Stimulated activated CD4-positive, alpha-beta T cell treated with anti-CD3 and anti-CD28 coated beads, TNF-alpha, amount 100 ng/mL, for 4 hours (primary cell): ENCODE measurements around the gene AVPR2.

Source experiments
- DNase-seq, 3 experiments: peaks; one replicate each; pipeline ENCODE4 v3.0.0-alpha.2; 2020; ENCODE audit warnings: low read depth in 3 of 3

The AVPR2 gene

GRCh38 chrX:153885968-153886903 lies 18.2 kb upstream of the AVPR2 start, which contains the start of gene L1CAM:
TSS of gene L1CAM (minus strand) at chrX:153886173. CDS start at chrX:153875836, 10,337 bp downstream.
- peak in 1 of 3 experiments; percentile 10 for DNase-seq

DNA sequence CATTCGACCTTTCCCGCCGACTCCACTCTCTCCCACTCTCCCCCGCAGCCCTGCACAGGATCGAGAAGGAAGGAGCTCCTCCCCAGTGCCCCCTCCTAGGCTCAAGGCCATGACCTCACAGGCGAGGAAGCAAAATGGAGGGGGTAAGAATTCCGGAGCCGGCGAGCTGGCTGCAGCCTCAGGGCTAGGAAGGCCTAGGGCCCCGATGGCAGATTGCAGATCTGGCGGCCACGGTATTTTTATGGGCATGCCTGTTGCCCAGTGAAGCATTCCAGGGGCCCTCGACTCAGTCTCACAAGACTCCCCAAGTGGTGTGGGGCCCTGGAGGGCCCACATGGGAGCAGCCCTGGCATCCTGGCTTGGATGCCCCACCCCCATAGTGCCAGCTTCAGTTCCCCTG lies 17.6 kb upstream of the AVPR2 start:
- DNase-seq: no peak

DNA sequence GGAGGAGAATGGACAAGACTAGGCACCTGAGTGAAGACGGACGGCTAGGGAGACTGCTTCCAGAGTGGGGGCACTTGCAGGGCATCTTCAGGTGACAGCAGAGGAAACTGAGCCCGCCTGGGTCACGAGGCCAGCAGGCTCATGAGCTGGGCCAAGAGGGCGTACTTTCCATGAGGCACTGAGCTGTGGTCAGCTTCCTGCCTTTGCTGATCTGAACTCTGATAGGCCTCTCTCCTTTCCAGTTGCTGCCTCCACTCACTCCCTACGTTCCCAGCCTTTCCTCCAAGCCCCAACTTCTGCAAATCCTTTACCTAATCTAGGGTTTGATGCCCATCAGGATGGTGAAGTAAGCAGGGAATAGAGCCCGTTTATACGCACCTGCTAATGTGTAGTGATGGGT lies 17.1 kb upstream of the AVPR2 start:
- DNase-seq: no peak

GRCh38 chrX:153888344-153888743 lies 16.1 kb upstream of the AVPR2 start:
- no peak for DNase-seq

DNA sequence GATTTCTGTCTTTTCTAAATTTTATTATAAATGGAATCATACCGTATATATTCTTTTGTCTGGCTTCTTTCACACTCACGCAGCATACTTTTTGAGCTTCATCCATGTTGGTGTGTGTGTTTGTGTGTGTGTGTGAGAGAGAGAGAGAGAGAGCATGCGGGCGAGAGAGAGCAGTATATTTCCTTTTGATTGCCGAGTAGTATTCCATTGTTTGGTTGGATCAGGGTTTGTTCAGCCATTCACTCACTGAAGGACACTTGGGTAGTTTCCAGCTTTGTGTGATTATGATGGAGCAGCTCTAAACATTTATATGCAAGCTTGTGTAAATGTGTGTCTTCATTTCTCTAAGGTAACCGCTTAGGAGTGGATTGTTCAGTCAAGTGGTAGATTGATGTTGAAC lies 15.3 kb upstream of the AVPR2 start:
- DNase-seq: no peak

- DNase-seq: no peak
These were observed 6.6 kb upstream of the AVPR2 start for GRCh38 chrX:153897899-153898298.

- peak in 2 of 3 experiments; percentile 25 to 45 for DNase-seq
These were observed 3.4 kb upstream of the AVPR2 start for GRCh38 chrX:153900831-153901752.

DNA sequence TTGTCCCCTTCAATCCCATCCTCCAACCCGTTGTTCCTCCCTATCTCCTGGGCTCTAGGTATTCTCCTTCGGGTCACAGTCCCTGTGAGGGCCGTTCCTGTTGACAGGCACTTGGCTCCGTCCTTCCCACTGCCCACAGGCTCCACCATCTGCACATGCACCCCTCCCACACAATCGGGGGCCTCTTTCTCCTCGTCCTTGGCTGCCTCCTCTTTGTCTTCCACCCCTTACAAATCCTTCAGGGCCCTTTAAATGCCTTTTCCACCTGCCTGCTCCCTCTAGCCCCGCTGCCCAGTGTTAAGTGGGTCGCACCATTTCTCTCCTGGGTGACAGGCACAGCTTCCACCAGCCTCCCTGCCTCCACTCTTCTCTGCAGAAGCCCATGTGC lies 2.7 kb upstream of the AVPR2 start:
- no peak for DNase-seq

- no peak for DNase-seq
These were observed 2.1 kb upstream of the AVPR2 start for GRCh38 chrX:153902385-153902784.

GRCh38 chrX:153903238-153903980 lies 1.1 kb upstream of the AVPR2 start:
- no peak for DNase-seq

DNA sequence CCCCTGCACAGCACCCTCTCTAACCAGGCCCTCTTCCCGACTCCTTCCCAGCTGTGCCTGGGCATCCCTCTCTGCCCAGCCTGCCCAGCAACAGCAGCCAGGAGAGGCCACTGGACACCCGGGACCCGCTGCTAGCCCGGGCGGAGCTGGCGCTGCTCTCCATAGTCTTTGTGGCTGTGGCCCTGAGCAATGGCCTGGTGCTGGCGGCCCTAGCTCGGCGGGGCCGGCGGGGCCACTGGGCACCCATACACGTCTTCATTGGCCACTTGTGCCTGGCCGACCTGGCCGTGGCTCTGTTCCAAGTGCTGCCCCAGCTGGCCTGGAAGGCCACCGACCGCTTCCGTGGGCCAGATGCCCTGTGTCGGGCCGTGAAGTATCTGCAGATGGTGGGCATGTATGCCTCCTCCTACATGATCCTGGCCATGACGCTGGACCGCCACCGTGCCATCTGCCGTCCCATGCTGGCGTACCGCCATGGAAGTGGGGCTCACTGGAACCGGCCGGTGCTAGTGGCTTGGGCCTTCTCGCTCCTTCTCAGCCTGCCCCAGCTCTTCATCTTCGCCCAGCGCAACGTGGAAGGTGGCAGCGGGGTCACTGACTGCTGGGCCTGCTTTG lies 1.1 kb downstream of the AVPR2 start:
- DNase-seq: no peak

GRCh38 chrX:153906126-153906917 lies 1.8 kb downstream of the AVPR2 start:
- no peak for DNase-seq

- DNase-seq: no peak
These were observed 3.0 kb downstream of the AVPR2 start for GRCh38 chrX:153907456-153907855.

GRCh38 chrX:153908219-153908860 lies 3.9 kb downstream of the AVPR2 start:
- no peak for DNase-seq

GRCh38 chrX:153909024-153909979 lies 4.8 kb downstream of the AVPR2 start:
- DNase-seq: no peak

DNA sequence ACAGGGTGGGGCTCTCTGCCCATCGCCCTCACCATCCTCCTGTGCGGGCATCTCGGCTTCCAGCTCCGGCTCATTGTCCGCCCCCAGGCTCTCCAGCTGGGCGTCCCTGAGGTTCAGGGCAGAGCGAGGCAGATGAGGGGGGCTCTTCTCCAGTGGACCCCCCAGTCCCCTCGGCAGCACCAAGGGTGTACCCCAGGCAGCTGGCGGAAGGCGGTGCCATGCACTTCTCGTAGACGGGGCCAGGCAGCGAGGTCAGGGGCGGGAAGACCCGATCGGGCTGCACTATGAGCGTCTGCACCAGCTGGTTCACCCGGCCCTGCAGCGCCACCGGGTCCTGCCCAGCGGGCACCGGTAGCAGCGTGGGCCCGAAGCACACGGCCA lies 5.5 kb downstream of the AVPR2 start:
- no peak for DNase-seq

- no peak for DNase-seq
These were observed 6.0 kb downstream of the AVPR2 start for GRCh38 chrX:153910446-153910845.

GRCh38 chrX:153911798-153912197 lies 7.3 kb downstream of the AVPR2 start:
- DNase-seq: no peak

DNA sequence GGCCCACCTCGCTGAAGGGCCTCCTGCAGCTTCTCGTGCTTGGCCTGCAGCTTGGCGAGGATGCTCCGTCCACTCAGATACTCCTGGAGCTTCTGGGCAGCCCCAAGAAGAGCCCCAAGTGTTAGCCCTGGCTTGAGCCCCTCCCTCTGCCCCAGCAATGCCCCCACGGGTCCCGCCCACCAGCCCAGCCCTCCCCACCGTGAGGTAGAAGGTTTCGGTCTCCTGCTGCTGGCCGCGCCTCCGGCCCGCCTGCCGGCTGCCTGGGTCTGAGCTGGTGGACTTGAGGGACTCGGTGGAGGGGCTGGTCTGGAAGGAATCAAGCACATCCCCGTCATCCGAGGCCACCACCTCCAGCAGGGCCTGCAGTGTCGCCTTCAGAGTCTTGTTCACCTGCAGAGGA lies 8.7 kb downstream of the AVPR2 start:
- DNase-seq: no peak
